Measurements from ENCODE around the gene ZNF609.
"Not testable (repeated sequence)": the region's sequence is repeated elsewhere in the genome, so short reads cannot be mapped to it uniquely, and the experiment has no call there.

The ZNF609 gene

GRCh38 chr15:64454282-64454681, 6.1 kb upstream of the ZNF609 start:
- in situ Hi-C loops (cut with MboI; ENCODE audit: low sequenced_read_pairs): no loop called here

DNA sequence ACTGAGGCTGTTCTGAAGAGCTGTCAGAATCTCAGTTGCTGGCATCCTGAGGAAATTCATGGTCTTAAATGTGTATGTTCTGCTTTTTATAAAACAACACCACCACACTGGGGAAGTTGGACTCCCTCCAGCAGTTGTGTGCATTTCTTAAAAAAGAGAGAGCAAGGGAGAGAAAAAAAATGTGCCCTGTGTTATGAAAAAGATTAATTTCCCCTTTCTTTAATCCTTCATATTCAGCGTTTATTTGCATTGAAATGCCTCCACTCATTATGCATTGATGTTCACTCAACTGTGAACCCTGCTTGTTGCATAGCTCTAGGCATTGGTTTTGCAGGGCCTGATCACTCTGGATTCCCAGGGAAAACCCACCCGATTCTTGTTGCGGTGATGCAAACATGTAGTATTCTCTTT, 4.4 kb upstream of the ZNF609 start:
- in situ Hi-C loops (cut with MboI; ENCODE audit: low sequenced_read_pairs): no loop called here

DNA sequence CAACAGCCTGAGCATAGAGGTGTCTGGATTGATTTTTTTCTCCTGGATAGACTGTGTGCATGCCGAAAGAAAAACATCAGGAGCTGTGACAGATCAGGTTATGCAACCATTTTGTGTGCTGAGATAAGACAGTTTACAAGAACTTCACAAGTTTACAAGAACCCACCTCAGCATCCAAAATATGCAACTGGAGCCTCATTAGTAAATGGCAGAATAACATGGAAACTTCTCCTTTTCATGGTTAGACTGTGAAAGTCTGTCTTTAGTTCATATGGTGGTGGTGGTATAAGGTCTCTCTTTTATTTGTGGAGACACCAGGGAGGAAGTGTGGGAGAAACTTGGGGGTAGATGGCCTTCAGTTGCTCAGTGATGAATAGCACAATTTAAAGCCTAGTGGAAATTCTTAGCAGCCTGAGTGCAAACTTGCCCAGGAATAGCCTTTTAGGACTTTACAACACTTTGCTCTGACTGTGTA, 3.7 kb upstream of the ZNF609 start:
- in situ Hi-C loops (cut with MboI; ENCODE audit: low sequenced_read_pairs): no loop called here

DNA sequence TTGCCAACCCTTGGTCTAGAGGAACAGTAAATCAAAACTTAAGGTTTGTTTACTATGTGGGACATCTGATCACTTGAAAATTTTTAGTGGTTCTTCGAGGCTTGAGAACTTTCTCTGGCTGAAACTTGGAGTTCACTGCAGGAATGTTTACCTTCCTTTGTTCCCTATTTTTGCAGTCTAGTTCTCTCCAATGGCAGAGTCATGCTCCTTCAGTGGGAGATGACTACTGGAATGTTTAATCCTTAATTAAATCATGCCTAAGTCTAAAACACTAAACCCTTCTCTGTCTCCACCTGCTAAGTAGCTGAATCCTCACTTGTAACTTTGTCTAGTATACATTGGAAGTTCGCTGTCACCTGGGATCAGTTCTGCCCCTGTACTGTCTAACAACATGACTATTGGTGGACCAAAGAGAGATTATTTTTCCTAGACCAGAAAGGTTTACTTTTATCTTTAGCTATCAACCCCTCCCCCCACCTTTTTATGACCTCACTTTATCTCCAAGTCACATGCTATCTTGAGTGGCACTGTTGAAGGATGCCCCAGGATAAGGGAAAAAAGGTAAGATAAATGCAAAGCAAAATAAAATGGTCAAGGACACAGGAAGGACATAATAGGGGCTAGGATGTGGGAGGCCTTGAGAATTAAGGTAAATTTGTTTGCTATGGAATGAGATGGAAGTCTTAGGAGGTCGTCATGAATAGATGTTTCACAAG, 1.2 kb upstream of the ZNF609 start:
- in situ Hi-C loops (cut with MboI; ENCODE audit: low sequenced_read_pairs): no loop called here

GRCh38 chr15:64460724-64461720, 644 bp downstream of the ZNF609 start:
- in situ Hi-C loops (cut with MboI; ENCODE audit: low sequenced_read_pairs): no loop called here

DNA sequence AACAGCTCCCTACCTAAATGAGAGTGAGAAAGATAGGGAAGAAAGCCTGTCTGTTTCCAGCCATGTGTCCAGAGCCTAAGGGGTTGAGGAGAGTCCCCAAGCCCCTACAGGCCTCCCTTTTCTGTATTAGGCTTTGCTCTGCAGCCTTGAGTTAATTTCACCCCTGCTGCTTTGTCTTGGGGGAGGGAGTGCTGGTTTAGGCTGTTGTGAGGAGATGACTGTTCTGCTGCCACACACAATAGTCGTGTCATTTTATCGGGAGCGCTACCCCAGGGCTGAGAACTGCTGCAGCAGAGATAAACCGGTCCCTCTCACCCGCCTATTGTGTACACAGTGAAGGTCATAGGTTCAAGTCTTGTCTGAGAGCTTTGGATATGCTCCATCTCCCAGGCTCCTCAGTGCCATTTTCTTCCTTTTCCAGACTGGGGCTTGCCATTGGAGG, 1.4 kb downstream of the ZNF609 start:
- in situ Hi-C loops (cut with MboI; ENCODE audit: low sequenced_read_pairs): no loop called here

DNA sequence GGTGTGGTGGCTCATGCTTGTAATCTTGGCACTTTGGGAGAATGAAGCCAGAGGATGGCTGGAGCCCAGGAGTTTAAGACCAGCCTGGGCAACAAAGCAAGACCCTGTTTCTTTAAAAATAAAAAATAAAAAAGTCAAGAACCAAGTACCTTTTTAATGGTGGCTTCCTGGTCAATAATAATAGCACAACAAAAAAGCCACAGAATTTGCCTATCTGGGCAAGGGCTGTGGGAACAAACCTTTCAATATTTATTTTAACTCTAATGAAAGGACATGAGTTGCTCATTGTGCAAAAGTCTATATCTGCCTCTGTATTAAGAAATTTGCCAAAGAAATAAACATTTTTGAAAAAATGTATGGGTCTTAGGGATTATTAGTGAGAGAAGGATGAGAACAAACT, 2.1 kb downstream of the ZNF609 start:
- in situ Hi-C loops (cut with MboI; ENCODE audit: low sequenced_read_pairs): no loop called here

DNA sequence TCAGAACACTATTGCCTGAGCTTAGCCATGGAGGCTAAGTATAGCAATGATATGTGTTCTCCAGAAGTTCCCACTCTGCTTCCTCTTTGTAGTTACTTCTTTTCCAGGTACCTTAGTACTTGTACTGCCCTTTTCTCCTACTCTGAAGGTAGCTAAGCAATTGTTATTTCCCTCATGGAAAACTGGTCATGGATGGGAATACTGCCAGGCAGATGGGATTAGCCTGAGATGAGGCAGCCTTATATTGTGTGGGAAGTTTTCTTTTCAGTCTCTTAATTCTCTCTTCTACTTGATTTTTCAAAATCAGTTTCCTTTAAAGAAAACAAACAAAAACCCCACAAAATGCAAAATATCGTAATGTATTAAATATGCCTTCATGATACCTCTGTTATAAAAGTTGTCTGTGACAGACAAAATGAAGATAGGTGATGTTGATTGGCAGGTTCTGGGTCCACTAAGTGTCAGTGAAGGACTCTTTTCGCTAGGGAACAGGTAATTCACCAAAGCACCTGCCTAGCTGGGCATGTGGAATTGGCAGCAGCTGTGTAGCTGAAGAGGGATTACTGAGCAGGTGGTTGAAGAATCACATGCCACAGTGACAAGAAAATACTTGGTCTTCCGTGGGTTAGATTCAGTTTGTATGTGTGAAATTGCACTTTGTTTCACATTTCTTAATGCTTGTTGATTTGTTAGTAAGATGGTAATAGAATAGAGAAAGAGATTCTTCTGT, 4.1 kb downstream of the ZNF609 start:
- in situ Hi-C loops (cut with MboI; ENCODE audit: low sequenced_read_pairs): no loop called here

GRCh38 chr15:64466408-64467141, 6.2 kb downstream of the ZNF609 start:
- in situ Hi-C loops (cut with MboI; ENCODE audit: low sequenced_read_pairs): no loop called here

DNA sequence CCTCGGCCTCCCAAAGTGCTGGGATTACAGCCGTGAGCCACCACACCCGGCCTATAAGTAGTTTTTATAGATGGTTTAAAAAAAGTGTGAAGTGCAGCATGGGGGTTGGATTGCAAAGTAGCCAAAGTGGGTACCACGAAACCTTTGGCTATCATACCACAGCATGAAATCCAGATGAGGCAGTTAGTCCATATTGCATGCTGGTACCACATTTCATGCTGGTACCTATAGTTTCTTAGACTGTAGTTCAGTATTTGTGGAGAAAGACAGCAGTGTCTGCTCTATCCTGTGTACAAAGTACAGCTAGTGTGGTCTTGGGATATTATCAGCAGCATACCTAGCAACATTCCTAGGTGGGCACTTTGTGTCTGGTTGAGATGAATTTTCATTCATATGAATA, 11.8 kb downstream of the ZNF609 start:
- in situ Hi-C loops (cut with MboI; ENCODE audit: low sequenced_read_pairs): no loop called here

GRCh38 chr15:64474846-64475245, 14.5 kb downstream of the ZNF609 start:
- in situ Hi-C loops (cut with MboI; ENCODE audit: low sequenced_read_pairs): no loop called here

- in situ Hi-C loops (cut with MboI; ENCODE audit: low sequenced_read_pairs): no loop called here
Observed at GRCh38 chr15:64476550-64476949, 16.2 kb downstream of the ZNF609 start.

- in situ Hi-C loops (cut with MboI; ENCODE audit: low sequenced_read_pairs): no loop called here
Observed at GRCh38 chr15:64478863-64479262, 18.5 kb downstream of the ZNF609 start.

DNA sequence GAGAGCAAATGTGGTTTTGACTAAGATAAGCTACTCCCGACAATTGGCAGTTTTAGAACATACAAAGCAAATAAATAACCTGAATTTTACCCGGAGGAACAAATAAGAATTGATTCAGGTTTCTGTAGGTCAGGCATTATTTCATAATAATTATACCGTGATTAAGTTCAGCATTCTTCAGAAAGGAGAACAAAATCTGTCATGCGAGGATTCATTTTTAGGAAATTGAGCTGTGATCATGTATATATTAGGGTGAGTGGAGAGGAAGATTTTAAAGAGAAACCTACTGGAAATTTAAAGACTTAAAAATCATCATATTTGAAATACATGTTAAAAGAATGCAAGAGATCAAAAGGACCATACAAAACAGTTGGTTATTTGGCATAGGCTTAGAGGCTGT, 20.5 kb downstream of the ZNF609 start:
- in situ Hi-C loops (cut with MboI; ENCODE audit: low sequenced_read_pairs): no loop called here

- in situ Hi-C loops (cut with MboI; ENCODE audit: low sequenced_read_pairs): no loop called here
Observed at GRCh38 chr15:64483749-64484148, 23.4 kb downstream of the ZNF609 start.

- in situ Hi-C loops (cut with MboI; ENCODE audit: low sequenced_read_pairs): no loop called here
Observed at GRCh38 chr15:64485796-64486195, 25.4 kb downstream of the ZNF609 start.

GRCh38 chr15:64490598-64491259, 30.4 kb downstream of the ZNF609 start:
- in situ Hi-C loops (cut with MboI; ENCODE audit: low sequenced_read_pairs): no loop called here

GRCh38 chr15:64493641-64494040, 33.3 kb downstream of the ZNF609 start:
- in situ Hi-C loops (cut with MboI; ENCODE audit: low sequenced_read_pairs): no loop called here

DNA sequence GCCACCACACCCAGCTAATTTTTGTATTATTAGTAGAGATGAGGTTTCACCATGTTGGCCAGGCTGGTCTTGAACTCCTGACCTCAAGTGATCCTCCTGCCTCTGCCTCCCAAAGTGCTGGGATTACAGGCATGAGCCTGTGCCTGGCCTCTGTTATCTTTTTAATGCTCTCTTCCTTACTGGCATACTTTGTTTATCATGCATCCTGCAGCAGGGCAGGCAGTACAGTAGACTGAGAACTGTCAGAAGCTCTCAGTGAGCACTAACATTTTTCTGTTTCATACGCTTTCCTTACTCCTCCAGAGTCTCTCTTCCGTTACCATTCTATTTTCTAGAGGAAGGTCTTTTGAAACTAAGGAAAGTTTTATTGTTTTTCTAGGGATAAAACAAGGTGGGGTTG, 35.6 kb downstream of the ZNF609 start:
- in situ Hi-C loops (cut with MboI; ENCODE audit: low sequenced_read_pairs): not testable (repeated sequence)

Measured in HL-60/S4 (cell line).